HepG2 (cell line): ENCODE measurements around the gene ZDHHC7.

Experiments used
- KAT2B ChIP-seq: fragments of 150-350 bp; IDR thresholded peaks from 2 replicates; pipeline ENCODE4 v1.6.1; 2014; ENCODE audit warnings: low read depth, low read length, borderline replicate concordance
- SNAPC2 ChIP-seq: sonication (generic); formaldehyde crosslinking; IDR thresholded peaks from 2 replicates; pipeline ENCODE4 v1.8.1; 2022; ENCODE audit warnings: mild to moderate bottlenecking, missing genetic modification reagents
- THRA ChIP-seq: sonication (generic); formaldehyde crosslinking; IDR thresholded peaks from 2 replicates; pipeline ENCODE4 v1.4.0; 2020; ENCODE audit warnings: missing genetic modification reagents, borderline replicate concordance

DNA sequence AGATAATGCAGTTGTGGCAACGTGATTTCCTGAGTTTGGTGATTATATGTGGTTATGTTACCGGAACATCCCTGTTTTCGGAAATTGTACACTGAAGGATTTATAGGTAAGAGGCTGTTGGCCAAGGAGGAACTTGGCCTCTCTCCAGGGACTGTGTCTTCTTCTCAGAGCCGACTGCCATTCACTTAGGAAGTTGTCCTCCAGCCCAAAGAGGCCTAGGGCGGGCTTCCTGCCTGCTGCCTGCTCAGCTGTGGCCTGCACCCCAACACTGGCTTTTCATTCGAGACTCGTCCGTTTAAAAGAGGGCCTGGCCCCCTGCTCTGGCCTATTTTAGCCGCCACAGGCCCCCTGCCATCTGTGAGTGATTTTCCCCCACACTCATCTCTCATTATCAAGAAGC lies 64.3 kb downstream of the ZDHHC7 start:
- TF ChIP-seq KAT2B: no peak
- TF ChIP-seq THRA: no peak
- TF ChIP-seq SNAPC2: no peak
